ENCODE results near the gene LARP4B.

The LARP4B gene

DNA sequence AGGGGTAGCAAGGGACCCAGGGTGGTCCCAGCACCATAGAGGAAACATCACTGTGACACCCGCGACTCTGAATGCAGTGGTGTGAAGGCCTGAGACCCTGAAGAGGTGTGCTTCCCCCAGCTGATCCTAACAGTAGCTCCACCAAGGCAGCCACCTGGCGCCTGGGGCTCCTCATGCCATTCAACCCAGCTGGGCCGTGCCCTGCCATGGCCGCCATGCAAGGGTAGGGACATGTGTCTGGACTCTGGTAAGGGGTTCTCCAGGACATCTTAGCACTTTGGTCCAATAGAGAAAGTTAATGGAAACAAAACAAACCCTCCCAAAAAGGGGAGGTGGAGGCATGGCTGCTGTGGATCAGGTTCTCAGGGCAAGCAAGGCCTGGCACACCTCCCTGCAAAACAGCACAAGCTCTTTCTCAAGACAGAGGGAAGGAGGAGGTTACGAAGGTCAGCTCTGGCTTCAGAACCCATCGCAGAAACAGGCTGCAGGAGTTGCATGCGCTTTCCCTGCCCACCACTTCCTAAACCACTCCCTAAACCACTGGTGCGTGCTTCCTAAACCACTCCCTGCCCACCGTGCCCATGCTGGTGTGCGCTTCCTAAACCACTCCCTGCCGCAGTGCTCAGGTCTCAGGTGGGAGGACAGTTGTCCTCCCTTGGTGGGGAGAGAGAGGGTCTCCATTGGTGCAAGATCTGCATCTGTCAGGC lies 108.7 kb downstream of the LARP4B start:
- no peak for DNase-seq

DNA sequence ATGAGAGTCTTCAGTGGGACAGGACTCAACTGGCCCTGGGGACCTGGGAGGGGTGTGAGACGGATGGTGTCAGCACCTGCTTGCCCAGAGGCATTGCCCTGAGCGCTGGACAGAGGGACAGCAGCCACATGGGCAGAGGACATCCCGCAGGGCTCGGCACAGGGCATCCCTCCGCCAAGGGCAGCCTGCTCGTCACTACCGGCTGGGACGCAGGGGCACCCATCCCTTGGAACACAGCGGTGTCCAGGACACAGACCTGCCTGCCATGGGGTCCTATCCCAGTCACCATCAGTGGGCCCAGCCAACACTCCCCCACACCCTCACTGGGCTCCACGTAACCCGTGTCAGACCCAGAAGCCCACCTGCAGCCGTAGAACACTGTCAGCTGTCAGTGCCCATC lies 109.3 kb downstream of the LARP4B start:
- DNase-seq, result no peak

DNA sequence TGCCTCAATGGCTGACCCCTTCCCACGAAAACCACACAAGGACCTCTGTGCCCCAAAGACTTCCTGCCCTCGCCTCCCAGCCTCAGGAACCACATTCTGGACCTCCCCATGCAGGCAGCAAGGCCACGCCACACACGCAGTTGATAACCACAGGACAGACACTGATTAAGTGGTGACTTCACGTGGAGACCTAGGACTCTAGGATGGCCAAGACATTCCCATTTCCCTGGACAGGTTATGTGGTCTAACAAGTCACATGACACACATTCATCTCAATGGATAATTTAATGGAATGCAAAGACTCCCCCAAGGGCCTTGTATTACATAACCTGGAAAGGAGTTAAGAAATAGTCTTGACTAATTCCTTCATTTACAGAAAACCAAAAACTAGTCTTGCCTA lies 110.2 kb downstream of the LARP4B start:
- no peak for DNase-seq

DNA sequence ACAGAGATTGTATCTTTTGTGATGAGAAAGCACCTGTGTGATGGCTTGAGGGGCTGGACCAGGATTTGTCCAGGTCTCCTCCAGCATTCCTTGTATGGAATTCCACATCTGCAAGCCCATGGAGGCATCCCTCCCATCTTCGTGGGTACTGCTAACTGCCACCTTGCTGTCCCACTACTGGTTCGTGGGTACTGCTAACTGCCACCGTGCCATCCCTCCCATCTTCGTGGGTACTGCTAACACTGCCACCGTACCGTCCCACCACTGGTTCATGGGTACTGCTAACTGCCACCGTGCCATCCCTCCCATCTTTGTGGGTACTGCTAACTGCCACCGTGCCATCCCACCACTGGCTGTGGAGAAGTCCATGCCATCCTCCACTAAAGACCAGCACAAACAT lies 111.7 kb downstream of the LARP4B start:
- DNase-seq, result no peak

DNA sequence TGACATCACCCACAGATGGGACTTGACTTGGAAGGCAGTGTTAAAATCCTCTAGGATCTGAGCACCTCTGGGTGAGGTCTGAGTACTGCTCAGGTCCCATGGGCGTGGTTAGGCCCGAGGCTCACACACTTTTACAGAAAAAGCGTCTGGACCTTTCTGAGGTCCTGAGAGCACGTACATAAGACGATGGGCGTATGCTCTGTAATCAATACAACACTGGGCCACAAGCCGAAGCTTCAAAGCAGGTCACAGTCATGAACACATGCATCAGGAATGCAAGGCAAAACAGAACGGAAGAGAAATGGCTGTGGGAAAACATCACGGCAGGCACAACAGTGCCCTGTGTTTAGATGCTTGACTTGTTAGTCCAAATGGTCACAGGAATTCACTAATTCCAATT lies 112.2 kb downstream of the LARP4B start:
- DNase-seq, result no peak

DNA sequence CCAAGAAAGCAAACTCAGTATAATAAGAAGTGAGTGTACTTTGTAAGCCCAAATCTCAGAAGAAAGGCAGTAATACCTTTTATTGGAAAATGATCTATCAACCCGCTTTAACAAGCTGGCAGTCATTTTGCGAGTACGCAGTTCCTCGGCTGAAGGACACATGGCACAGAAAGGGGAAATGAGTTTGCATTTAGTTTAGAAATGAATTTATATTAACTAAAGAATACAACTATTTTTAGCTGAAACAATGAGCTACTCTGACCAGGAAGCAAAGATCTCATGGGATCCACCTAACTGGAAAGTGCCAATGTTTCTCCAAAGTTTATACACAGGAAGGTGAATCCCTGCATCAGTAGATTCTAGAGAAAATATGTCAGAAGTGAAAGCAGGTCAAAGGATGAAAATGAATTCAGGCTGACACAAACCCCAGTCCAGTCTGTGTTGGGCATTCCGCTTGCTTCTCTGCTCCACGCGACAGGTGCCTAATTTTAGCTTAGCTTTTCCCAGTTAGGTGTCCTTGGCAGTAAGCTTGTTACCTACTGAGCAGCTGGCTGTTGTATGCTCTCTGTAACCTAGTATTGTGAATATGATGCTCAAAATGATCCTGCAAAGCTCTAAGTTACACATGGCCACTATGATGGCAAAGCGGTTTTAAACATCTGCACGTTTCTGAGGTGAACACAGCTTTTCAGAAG lies 112.8 kb downstream of the LARP4B start:
- peak; percentile 35 for DNase-seq

- no peak for DNase-seq
Measured at GRCh38 chr10:818010-818409, 113.5 kb downstream of the LARP4B start.

GRCh38 chr10:817371-817770 lies 114.1 kb downstream of the LARP4B start:
- DNase-seq, result no peak

- no peak for DNase-seq
Measured at GRCh38 chr10:816958-817357, 114.5 kb downstream of the LARP4B start.

DNA sequence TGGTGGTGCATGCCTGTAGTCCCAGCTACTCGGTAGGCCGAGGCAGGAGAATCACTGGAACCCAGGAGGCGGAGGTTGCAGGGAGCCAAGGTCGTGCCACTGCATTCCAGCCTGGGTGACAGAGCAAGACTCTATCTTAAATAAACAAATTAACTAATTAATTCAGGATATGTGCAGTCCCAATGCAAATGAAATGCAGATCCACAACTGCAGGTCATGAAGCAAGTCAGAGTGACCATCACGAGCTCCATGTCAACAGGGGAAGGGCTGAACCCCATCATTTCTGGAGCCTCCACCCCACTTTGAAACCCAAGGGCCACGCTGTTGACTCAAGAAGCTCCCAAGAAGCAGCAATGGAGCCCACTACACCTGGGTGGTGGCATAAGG lies 115.4 kb downstream of the LARP4B start:
- no peak for DNase-seq

GRCh38 chr10:815338-816090 lies 116.0 kb downstream of the LARP4B start:
- no peak for DNase-seq

- DNase-seq, result no peak
Measured at GRCh38 chr10:814536-815302, 116.8 kb downstream of the LARP4B start.

DNA sequence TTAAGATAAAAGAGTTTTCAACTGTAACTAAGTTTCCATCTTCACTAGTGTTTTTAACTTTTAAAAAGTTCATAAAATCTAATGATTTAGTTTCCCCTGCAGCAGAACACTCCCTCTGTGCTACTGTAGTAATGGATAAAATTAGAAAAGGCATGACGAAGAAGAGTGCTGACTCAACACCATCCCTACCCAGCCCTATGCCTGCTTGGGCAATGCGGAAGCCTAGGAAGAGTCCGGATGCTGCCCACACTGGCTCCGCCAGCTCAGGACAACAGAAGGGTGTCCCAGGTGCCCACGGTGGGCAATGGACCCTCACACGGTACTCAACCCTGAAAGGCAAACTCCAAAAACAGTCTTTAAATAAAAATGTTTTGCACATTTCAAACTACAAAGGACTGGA lies 118.2 kb downstream of the LARP4B start:
- no peak for DNase-seq

DNA sequence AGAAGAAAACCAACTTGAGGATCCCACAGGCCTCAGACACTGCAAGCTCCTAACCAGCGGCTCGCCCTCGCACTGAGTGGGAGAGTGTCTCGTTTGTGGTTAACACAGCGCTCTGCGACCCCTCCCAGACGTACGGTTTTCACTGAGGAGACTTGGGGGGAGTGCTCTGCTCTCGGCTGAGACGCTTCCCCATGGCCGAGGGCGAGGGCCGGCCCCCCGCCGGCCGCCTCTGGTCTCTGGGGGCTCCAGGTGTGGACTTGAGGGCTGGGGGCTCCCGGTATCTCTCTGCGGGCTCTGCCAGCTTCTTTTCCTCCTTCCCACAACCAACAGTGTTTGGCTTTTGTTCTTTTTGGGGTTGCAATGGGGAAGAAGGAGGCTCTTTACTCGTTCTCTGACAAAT lies 118.7 kb downstream of the LARP4B start:
- DNase-seq, result no peak

GRCh38 chr10:811379-812175 lies 119.9 kb downstream of the LARP4B start:
- DNase-seq, result no peak

DNA sequence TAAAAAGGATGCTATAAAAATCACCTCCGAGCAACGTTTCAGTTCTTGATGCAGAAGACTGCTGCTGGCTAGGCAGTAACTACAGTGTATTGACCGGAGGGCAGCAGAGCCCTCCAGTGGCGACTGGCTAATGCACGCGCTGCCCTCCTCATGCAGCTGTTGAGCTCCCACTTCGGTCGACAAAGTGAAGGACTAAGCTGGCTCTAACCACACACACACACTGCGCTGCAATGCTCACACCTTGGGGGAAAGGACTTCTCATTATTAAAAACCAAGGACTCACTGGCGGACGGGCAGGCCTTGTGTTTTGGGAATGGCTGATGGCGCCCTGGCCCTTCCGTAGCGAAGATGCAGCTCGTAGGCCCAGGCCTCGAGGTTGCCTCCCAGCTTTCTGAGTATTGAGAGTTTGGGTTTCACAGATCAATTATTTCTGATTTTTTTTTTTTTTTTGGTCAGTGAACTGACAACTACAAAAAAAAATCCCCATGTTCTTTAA lies 121.1 kb downstream of the LARP4B start:
- no peak for DNase-seq

DNA sequence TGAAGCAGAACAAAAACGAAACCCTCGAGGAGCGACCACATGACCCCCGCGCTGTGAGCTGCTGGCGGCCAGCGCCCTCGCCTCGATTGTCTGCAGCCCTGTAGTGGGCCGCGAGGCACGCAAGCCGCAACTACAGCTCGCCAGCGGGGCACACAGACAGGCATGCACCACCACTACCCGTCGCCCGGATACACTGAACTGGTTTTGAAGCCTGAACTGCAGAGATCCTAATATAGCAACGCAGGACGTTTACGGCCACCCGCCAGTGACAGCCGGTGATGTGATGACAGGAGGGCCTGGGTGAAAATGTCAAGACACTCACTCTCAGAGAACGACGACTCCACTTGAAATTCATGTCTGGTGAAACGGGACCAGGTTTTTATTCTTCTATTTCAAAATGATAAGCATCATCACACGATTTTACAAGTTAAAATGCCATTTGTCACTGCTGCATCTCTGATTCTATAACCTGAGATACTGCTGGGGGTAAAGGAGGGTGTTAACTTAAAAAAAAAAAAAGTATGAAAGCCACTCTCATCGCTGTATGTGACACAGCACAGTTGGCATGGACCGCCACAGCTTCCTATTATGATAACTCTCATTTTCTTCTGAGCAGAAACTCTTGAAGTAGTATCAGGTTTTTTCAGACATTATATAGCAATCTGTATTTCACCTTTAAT lies 121.7 kb downstream of the LARP4B start:
- DNase-seq, result no peak

- no peak for DNase-seq
Measured at GRCh38 chr10:807958-808353, 123.5 kb downstream of the LARP4B start.

DNA sequence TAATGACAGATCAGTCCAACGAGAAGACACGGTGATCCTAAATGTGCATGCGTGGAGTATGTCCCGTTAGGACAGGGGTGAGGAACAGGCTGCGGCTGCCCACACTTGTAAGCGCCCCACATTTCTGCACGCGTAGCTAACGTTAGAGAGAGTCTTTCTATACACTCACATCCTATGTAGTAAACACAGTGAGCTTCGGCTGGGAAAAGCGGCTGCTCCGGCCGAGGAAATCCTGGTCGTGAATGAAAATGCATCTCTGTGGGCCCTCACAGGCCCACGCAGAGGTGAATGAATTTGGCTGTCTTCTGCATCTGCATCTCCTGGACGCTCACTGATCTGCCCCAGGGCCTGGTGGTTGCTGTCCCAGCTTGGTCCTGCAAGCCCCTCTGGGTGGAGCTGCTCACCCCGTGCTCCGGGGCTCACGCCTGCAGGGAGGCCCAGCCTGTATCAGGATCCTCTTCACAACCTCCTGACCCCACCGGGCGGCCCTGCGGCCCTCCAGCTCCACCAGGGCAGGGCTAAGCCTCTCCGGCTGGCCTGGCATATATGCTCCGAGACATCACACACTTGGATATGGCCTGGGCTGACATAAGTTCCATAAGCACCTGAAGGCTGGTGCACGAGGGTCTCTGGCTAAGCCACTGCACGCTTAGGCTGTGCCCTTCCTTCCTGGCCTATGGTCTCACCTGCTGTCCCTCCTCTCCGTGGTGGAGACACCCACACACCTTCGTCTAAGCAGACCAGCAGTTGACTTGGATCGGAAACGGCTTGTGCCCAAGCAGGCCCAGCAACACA lies 124.1 kb downstream of the LARP4B start:
- DNase-seq, result no peak

DNA sequence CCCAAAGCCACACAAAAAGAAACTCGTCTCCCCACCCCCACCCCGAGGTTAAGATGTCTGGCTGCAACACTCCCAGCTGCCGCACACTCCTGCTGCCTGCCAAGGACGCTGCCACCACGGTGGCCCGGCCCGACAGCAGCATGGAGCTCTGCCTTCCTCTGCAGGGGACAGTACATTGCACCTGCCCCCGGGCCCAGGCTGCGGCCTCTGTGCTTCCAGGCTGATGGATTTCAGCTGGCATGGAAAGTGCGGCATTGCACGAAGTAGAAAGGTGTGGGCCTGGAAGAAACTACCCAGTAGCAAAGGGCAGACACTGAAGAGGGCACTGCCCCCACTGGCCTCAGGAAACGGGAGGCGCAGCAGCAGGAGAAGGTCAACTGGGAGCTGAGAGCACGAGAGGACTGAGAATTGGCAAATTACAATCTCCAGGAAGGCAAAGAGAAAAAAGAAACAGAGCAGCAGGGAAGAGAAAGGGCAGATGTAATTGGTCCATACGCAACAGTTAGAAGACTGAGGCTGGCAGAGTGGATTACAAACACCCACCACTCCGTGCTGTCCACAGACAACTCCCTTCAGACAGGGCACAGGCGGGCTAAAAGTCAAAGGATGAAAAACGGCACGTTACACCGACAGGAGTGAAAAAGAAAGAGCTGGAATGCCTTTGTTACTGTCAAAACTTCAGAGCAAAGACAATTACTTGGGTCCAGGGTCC lies 124.9 kb downstream of the LARP4B start:
- DNase-seq, result no peak
